HepG2 (cell line): ENCODE data around the gene CFL1. TPM values are rescaled to one million over a fixed set of nuclear protein-coding genes. Genes with fewer than 3 reads are reported as not detected.

Experiments
- ATAC-seq: fragments of 200-7000 bp; cut with Tn5 transposase; 3 replicates; pipeline ENCODE4 v1.9.1; 2020; ENCODE audit warnings: mild to moderate bottlenecking, moderate library complexity
- BruUV-seq: library from RNA; stranded (reverse); fragments of 400-500 nt; replicated peaks from 2 replicates; lab custom pipeline; 2021; lab: Mats Ljungman, UMichigan
- CTCF ChIA-PET: fragments of 300-600 bp; formaldehyde crosslinking; extraction: SDS; loops from one replicate; lab custom pipeline; 2021; ENCODE audit warnings: low total read pairs, inconsistent platforms, low intra/inter-chr PET ratio; lab: Yijun Ruan, JAX
- POLR2A ChIA-PET: fragments of 350-600 bp; sonication (Branson Sonifier 250); formaldehyde crosslinking; loops from one replicate; lab custom pipeline; 2020; ENCODE audit warnings: antibody characterized with exemption, inconsistent platforms; lab: Yijun Ruan, JAX
- DNase-seq: peaks from one replicate; pipeline ENCODE4 v3.0.0-alpha.2; 2015; ENCODE audit warnings: low spot score
- FAIRE-seq: peaks from 3 replicates; lab custom pipeline; 2011; peaks lifted over from hg19 to GRCh38; lab: Jason Lieb, UNC
- H2AFZ ChIP-seq: one replicate; pipeline ENCODE4 v1.6.1; 2011; ENCODE audit warnings: low read length, inconsistent platforms
- H3K27ac ChIP-seq: fragments of 300-600 bp; 3 replicates; pipeline ENCODE4 v1.8.0; 2011; ENCODE audit warnings: mixed run types, mild to moderate bottlenecking, mixed read lengths, low read length, inconsistent platforms; ENCODE audit not compliant: insufficient read depth; ENCODE audit errors: extremely low read length
- H3K27me3 ChIP-seq, 2 experiments: fragments of 200-600 bp in 1 of 2; 2 replicates in 1 of 2; 3 replicates in 1 of 2; pipeline versions ENCODE4 v1.6.0 to v1.8.0; 2011; ENCODE audit warnings: low read length in 2 of 2, mild to moderate bottlenecking in 2 of 2, moderate library complexity in 2 of 2, inconsistent platforms in 1 of 2; ENCODE audit not compliant: insufficient read depth in 2 of 2, control insufficient read depth in 1 of 2
- H3K36me3 ChIP-seq, 2 experiments: fragments of 200-600 bp in 1 of 2; replicated peaks in 1 of 2; 2 replicates in 1 of 2; 3 replicates in 1 of 2; pipeline versions ENCODE4 v1.5.1 to v1.8.0; 2011; ENCODE audit warnings: low read length in 2 of 2, inconsistent platforms in 1 of 2; ENCODE audit not compliant: insufficient read depth in 2 of 2, control insufficient read depth in 1 of 2
- H3K4me1 ChIP-seq: 2 replicates; pipeline ENCODE4 v1.5.1; 2012; ENCODE audit warnings: low read length, inconsistent platforms; ENCODE audit not compliant: insufficient read depth
- H3K4me2 ChIP-seq: 2 replicates; pipeline ENCODE4 v1.6.0; 2011; ENCODE audit warnings: low read depth, low read length, inconsistent platforms
- H3K4me3 ChIP-seq, 3 experiments: fragments of 200-600 bp in 1 of 3; sonication (generic), shearing (Covaris generic) in 1 of 3; replicated peaks in 1 of 3; 2 replicates each; pipeline ENCODE4 v1.5.1; 2011 to 2016; ENCODE audit warnings: low read length in 3 of 3, inconsistent platforms in 2 of 3, low read depth in 2 of 3, mild to moderate bottlenecking in 2 of 3, control low read depth in 1 of 3, mixed read lengths in 1 of 3; ENCODE audit not compliant: insufficient read depth in 1 of 3
- H3K79me2 ChIP-seq: one replicate; pipeline ENCODE4 v1.6.1; 2011; ENCODE audit warnings: low read length, inconsistent platforms; ENCODE audit not compliant: insufficient read depth
- H3K9ac ChIP-seq: 2 replicates; pipeline ENCODE4 v1.6.0; 2011; ENCODE audit warnings: mild to moderate bottlenecking, low read depth, low read length, inconsistent platforms; ENCODE audit not compliant: insufficient read depth
- H3K9me3 ChIP-seq: 2 replicates; pipeline ENCODE4 v1.5.1; 2012; ENCODE audit warnings: mild to moderate bottlenecking, low read length
- H4K20me1 ChIP-seq: 2 replicates; pipeline ENCODE4 v1.6.0; 2011; ENCODE audit warnings: inconsistent platforms, mild to moderate bottlenecking, low read length, moderate library complexity; ENCODE audit not compliant: insufficient read depth
- BRCA1 ChIP-seq: sonication (generic); formaldehyde crosslinking; IDR thresholded peaks from 2 replicates; pipeline ENCODE4 v1.4.0; 2020; ENCODE audit warnings: missing genetic modification reagents
- HNRNPLL ChIP-seq: fragments of 200-400 bp; formaldehyde crosslinking; IDR thresholded peaks from 2 replicates; pipeline ENCODE4 v1.6.1; 2017; ENCODE audit warnings: mild to moderate bottlenecking, low read depth, low read length; ENCODE audit not compliant: poor library complexity, severe bottlenecking
- JUND ChIP-seq: sonication (generic); formaldehyde crosslinking; IDR thresholded peaks from 2 replicates; pipeline ENCODE4 v1.8.0; 2022; ENCODE audit warnings: mild to moderate bottlenecking, missing genetic modification reagents
- NFKBIZ ChIP-seq: IDR thresholded peaks from 2 replicates; pipeline ENCODE4 v1.6.1; 2018; ENCODE audit warnings: missing genetic modification reagents, missing compliant biosample characterization
- NR2C2 ChIP-seq: sonication (generic); formaldehyde crosslinking; IDR thresholded peaks from 2 replicates; pipeline ENCODE4 v1.4.0; 2020; ENCODE audit warnings: missing genetic modification reagents, mild to moderate bottlenecking, moderate library complexity, borderline replicate concordance
- POLR2AphosphoS5 ChIP-seq: IDR thresholded peaks from 2 replicates; pipeline ENCODE4 v1.6.1; 2012; ENCODE audit warnings: low read depth, low read length
- SOX13 ChIP-seq, 3 experiments: fragments of 450-650 bp in 1 of 3; sonication (generic) in 1 of 3; formaldehyde crosslinking in 1 of 3; IDR thresholded peaks in 2 of 3; conservative IDR thresholded peaks in 1 of 3; 2 replicates each; pipeline versions ENCODE4 v1.5.0 to v1.6.1; 2016 to 2020; ENCODE audit warnings: antibody characterized with exemption in 1 of 3, mild to moderate bottlenecking in 1 of 3, missing compliant biosample characterization in 1 of 3, missing genetic modification reagents in 1 of 3, moderate library complexity in 1 of 3
- ZNF20 ChIP-seq: sonication (generic); formaldehyde crosslinking; IDR thresholded peaks from 2 replicates; pipeline ENCODE4 v1.4.0; 2020; ENCODE audit warnings: mild to moderate bottlenecking, moderate library complexity, missing genetic modification reagents
- ZNF317 ChIP-seq: sonication (generic); formaldehyde crosslinking; IDR thresholded peaks from 2 replicates; pipeline ENCODE4 v1.5.0; 2020; ENCODE audit warnings: mild to moderate bottlenecking, missing genetic modification reagents
- ZNF816 ChIP-seq: sonication (generic); formaldehyde crosslinking; IDR thresholded peaks from 2 replicates; pipeline ENCODE4 v1.8.0; 2022; ENCODE audit warnings: missing genetic modification reagents, mild to moderate bottlenecking, borderline replicate concordance
- WGBS: methylation state at CpG from one replicate; pipeline ENCODE4 v1.1.6; 2017; ENCODE audit warnings: low lambda C conversion rate; 5-methylcytosine and 5-hydroxymethylcytosine counted together
- in situ Hi-C: cut with HindIII; loops from 2 replicates; pipeline ENCODE4 v1.10.0; 2017; ENCODE audit warnings: low pct_unique_long_range_greater_than_20kb; ENCODE audit not compliant: extremely low pct_ligation_motif_present
- intact Hi-C: fragments of 100-400 bp; cut with micrococcal nuclease; formaldehyde crosslinking; loops from one replicate; pipeline ENCODE4 v1.10.0; 2022; ENCODE audit not compliant: unreplicated experiment
- polyA plus RNA-seq, 8 experiments: library from polyadenylated mRNA; depleted of rRNA in 3 of 8; stranded (reverse) in 7 of 8; unstranded in 1 of 8; fragments of >200 nt; fragmentation: Illumina TruSeq in 4 of 8; extraction: Trizol in 4 of 8; gene quantifications; 2 replicates each; pipeline versions ENCODE4 v1.2.1 to v1.2.3, GENCODE V29; 2011 to 2016; ENCODE audit warnings: low read depth in 4 of 8, missing spikeins in 1 of 8, mixed read lengths in 1 of 8; ENCODE audit not compliant: insufficient read depth in 1 of 8
- total RNA-seq, 5 experiments: library from RNA; depleted of rRNA; stranded (reverse); fragments of >200 nt; fragmentation: Illumina TruSeq; extraction: Trizol; gene quantifications; 2 replicates each; pipeline ENCODE4 v1.2.3, GENCODE V29; 2016; ENCODE audit warnings: low read depth in 1 of 5
- TF ChIP-seq, protein P1 (sequence below): sonication (generic); formaldehyde crosslinking; IDR thresholded peaks from 2 replicates; pipeline ENCODE4 v1.4.0; 2020; ENCODE audit warnings: mild to moderate bottlenecking, missing genetic modification reagents
- TF ChIP-seq, protein P2 (sequence below): sonication (generic); formaldehyde crosslinking; IDR thresholded peaks from 2 replicates; pipeline ENCODE4 v1.4.0; 2020; ENCODE audit warnings: low read depth, mild to moderate bottlenecking, missing genetic modification reagents
- TF ChIP-seq, protein P3 (sequence below): sonication (generic); formaldehyde crosslinking; IDR thresholded peaks from 2 replicates; pipeline ENCODE4 v1.4.0; 2020; ENCODE audit warnings: mild to moderate bottlenecking, missing genetic modification reagents

CFL1 gene
- total and polyA plus RNA-seq, 2 of the 13 experiments (the other 11 are each of a cell fraction or from before 2014, with no cell fraction given) = 379 to 383 TPM

DNA sequence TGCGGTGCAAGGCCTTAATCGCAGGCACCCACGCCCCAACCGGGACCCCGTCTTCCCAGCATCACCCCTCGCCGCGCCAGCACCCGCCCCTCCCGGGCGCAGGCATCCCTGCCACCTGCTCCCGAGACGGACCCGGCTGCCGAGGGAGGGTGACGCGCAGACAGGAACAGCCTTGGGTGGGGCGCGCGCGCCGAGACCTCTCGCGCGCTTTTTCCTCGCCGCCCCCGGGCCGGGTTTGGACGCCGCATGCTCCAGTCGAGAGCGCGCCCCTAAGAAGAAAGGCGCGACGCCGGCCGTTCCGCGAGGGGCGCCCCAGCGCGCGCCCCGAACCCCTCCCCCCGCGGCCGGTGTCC lies 504 bp downstream of the CFL1 start (continued):
- TF ChIP-seq, protein P1, sequence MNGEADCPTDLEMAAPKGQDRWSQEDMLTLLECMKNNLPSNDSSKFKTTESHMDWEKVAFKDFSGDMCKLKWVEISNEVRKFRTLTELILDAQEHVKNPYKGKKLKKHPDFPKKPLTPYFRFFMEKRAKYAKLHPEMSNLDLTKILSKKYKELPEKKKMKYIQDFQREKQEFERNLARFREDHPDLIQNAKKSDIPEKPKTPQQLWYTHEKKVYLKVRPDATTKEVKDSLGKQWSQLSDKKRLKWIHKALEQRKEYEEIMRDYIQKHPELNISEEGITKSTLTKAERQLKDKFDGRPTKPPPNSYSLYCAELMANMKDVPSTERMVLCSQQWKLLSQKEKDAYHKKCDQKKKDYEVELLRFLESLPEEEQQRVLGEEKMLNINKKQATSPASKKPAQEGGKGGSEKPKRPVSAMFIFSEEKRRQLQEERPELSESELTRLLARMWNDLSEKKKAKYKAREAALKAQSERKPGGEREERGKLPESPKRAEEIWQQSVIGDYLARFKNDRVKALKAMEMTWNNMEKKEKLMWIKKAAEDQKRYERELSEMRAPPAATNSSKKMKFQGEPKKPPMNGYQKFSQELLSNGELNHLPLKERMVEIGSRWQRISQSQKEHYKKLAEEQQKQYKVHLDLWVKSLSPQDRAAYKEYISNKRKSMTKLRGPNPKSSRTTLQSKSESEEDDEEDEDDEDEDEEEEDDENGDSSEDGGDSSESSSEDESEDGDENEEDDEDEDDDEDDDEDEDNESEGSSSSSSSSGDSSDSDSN = peak; percentile 38; the same call in 1 of the 2 replicates
- 0 out of 2 replicates have a peak, but pooled peaks have one; percentile 4 for TF ChIP-seq BRCA1 (CRISPR knock-in tag)
- TF ChIP-seq ZNF816 (CRISPR knock-in tag) = peak; percentile 46
- TF ChIP-seq, all 625 proteins: peak for 39

DNA sequence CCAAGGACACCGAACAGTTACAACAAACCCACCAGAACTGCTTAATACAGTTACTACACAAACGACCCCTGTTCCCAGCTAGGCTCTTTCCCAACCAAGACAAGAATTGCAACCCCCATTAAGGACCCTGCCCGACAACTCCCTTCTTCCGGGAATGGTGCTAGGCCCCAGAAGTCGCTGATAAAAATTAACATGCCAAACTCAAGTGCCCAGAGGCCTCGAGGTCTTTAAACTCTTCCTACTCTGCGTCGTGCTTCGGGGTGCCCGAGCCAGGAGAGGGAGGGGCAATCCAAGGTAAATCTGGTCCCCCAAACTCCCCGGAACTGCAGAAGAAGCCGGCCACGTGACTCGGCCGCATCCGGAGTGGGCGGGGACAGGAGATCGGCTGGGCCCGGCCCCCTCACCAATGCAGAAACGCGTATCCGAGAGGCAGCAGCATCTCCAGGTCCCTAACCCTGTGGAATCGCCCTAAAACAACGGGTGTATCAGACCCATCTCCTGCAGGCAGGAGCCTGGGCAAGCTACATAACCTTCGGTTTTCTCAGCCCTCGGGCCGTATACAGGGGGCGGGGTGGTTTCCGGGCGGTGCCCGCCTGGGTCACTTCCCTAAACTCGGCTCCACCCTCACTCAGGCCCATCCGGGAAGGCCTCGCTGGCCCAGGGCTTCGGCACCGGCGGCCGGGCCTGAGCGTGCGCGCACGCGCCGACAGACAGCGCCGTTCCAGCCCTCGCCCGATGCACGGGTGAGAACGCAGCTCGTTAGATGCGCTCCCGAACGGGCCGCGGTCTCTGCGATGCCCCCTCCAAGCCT lies 1.1 kb downstream of the CFL1 start:
- Histone ChIP-seq H3K4me1 (peaks cover 59% of the 10 kb centered on the region), H3K27me3 (no peaks in the 10 kb centered on the region; a peak in 1 of 5 replicates), H3K9me3 (no peaks in the 10 kb centered on the region), H3K9ac (peak overlapping the region; percentile 86), H4K20me1 (peaks cover 50% of the 10 kb centered on the region), H3K27ac (peak overlapping the region; percentile 83), H3K36me3 (peaks cover 14 to 30% of the 10 kb centered on the region in 2 experiments), H3K4me2 (peak overlapping the region; percentile 79), H3K4me3 (peak overlapping the region; percentile 76 to 99 (median 93)), H2AFZ (no peak overlapping the region), H3K79me2 (peaks cover 30% of the 10 kb centered on the region)
- no TSS peak for BruUV-seq
- ATAC-seq (peak; percentile 19), DNase-seq (peak; percentile 48), FAIRE-seq (no peak)
- 7% methylated on average over 8 of the region's 57 CpGs for WGBS
- intact Hi-C loops (no loop called here), in situ Hi-C loops (loop anchor here (10.0 kb wide), 1 partner anchor 302 kb away; the partner anchor contains the start of gene LTBP3)
- POLR2A ChIA-PET = interaction anchor here (0.6 to 5.4 kb wide), 7 partner anchors 8 to 240 kb away, joined by 3 to 81 read pairs (median 3); partner anchors contain the start of genes CCDC85B, EFEMP2, FIBP and FOSL1
- CTCF ChIA-PET = no interaction called here
- TF ChIP-seq SOX13 (IDR thresholded peaks at IDR 0.05) (no peak), SOX13 (CRISPR knock-in tag; conservative IDR thresholded peaks at IDR 0.05 in 1 of 2, IDR thresholded peaks at IDR 0.05 in 1 of 2) (peak in 1 of 2 experiments; percentile 12; a peak in 1 of 4 replicates), ZNF20 (CRISPR knock-in tag) (no peak), HNRNPLL (peak; percentile 41), NFKBIZ (CRISPR knock-in tag) (0 out of 2 replicates have a peak, but pooled peaks have one; percentile 44), POLR2AphosphoS5 (0 out of 2 replicates have a peak, but pooled peaks have one; percentile 23), NR2C2 (CRISPR knock-in tag) (peak; percentile 40; the same call in 1 of the 2 replicates), JUND (CRISPR knock-in tag) (no peak), ZNF317 (CRISPR knock-in tag) (peak; percentile 58; the same call in 1 of the 2 replicates)
- TF ChIP-seq, protein P2, sequence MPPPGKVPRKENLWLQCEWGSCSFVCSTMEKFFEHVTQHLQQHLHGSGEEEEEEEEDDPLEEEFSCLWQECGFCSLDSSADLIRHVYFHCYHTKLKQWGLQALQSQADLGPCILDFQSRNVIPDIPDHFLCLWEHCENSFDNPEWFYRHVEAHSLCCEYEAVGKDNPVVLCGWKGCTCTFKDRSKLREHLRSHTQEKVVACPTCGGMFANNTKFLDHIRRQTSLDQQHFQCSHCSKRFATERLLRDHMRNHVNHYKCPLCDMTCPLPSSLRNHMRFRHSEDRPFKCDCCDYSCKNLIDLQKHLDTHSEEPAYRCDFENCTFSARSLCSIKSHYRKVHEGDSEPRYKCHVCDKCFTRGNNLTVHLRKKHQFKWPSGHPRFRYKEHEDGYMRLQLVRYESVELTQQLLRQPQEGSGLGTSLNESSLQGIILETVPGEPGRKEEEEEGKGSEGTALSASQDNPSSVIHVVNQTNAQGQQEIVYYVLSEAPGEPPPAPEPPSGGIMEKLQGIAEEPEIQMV (CRISPR knock-in tag) = peak; percentile 35; the same call in 1 of the 2 replicates
- TF ChIP-seq, protein P3, sequence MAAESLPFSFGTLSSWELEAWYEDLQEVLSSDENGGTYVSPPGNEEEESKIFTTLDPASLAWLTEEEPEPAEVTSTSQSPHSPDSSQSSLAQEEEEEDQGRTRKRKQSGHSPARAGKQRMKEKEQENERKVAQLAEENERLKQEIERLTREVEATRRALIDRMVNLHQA (CRISPR knock-in tag) = no peak
